ENCODE measurements around the gene CMSS1.

The CMSS1 gene

DNA sequence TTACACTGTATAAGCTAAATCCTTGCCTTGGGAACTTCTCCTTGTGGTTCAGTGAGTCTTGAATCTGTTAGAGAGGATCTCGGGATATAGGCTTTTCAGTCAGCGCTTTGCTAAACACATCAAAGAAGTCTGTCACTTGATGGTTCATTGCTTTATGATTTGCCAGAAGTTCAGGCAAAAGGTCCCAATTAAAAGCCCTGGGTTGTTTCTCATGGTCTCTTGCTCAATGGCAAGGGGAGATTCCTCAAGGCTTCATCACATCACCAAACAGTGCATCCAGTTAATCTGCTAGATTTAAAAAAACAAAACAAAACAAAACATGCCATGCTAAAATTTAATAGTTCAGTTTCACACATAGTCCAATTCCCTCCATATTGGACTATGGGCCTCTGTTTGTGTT lies 181.9 kb downstream of the CMSS1 start:
- DNase-seq (ENCODE audit: low spot score), result peak; percentile 63

DNA sequence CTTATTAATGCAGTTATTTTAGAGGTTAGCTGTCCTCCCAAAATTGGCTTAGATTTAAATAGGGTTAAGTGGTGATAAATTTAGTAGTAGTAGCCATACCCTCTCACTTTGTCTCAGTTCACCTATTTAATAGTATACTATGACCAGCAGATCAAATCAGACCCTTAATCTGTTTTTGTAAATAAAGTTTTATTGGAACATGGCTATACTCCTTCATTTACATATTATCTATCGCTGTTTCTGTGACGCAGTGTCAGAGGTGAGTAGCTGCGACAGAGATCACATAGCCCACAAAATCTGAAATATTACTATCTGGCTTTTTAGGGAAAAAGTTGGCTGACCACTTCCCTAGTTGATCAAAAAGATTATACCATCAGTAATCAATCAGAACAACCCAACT lies 183.4 kb downstream of the CMSS1 start:
- DNase-seq (ENCODE audit: low spot score), result no peak

DNA sequence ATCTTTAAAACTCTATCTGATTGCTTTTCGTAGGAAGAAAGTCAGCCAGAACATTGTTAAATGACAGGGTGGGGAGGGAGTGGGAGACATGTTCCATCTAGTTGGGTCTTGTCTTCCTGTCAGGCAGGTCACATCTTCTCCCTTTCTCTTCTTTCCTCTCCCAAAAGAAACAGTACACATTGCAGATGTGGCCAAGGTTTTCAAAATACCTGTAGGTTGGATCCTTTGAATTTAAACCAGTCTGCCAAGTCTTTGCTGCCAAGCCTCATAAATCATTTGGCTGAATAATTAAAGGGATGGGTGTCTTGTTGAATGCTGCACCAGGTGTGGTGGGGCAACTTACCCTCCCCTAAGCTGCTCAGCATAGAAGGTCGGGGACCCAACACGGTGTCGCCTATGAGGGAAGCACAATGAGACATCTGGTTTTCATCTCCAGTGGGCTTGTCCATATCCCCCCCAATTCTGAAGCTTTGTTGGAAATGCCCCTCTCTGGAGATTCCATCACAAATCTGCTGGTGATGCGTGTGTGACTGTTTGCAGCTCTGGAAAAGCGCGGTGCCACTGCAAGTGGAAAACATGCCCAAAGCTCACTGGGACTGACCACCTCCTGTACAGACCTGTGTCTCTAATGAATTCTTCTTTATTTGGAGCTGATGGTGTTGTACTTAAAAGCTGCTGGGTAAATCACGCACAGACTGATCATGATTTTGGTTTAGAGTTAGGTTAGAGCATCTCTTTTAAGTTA lies 184.0 kb downstream of the CMSS1 start:
- DNase-seq (ENCODE audit: low spot score), result no peak

DNA sequence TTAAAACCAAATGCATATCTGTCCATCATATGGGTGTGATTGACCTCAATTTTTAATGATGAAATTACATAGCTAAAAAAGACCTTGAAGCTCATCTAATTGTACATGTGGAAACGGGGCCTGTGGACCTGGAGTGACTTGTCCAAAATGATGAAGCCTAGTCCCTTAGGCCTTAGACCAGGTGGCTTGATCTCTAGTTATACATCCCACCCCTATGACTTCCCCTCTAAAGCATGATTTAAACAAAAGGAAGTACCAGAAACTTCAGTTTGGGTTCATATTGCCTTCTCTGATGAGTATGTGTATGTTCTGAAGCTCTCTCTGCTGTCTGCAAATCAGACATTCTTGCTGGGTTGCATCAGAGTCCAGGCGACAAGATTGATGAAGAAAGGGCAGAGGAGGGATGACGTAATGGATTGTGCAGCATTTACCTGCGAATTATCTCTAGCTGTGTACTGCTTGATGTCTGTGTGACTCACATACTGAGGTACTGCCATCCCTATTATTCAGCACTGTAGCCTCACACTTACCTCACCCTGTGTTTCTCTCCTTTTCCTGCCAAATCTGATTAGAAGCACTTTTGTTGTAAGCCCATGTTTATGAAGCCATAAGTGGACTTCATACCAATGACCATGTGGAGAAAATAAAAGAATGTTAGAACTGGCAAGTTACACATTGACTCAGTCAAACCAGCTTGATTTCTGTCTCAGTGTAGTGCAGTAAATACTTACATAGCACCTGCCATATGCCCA lies 185.1 kb downstream of the CMSS1 start:
- peak; percentile 70 for DNase-seq (ENCODE audit: low spot score)

DNA sequence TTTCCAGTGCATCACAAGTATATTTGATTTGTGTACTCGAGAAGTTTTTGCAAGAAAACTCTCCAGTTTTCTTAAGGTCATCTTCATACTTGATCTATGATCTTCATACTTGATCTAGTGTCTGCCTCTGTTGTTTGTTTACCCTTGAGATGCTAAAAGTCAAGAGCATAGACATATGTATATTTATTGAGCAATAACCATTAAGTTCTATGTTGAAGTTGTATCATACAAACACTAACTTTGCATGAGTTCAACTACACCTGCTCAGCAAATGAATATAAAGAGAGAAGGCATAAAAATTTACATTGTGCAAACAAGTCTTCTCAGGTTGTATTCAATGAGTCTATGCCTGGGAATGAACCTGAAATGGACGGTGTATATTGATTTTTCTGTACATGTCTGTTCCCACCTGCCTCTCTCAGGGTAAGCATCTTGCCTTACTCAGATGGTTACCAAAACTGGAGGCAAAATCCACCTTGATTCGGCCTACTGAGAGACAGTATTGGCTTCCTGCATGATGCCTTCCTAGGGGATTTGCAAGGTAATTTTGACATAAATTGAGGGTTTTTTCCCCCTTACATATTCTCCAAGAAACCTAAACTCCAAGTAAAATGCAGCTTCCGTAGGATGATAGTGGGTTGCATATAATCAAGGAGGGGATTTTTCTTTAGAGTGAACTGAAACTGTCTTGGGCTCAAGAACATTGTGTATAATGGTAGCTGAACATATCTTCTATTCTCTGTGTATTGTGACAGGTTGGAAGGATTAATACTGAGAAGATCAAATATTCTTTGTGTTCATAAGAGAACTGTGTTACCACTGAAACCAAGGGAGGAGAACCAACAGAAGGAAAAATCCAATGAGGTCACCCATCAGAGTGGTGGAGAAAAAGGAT lies 186.2 kb downstream of the CMSS1 start:
- no peak for DNase-seq (ENCODE audit: low spot score)

DNA sequence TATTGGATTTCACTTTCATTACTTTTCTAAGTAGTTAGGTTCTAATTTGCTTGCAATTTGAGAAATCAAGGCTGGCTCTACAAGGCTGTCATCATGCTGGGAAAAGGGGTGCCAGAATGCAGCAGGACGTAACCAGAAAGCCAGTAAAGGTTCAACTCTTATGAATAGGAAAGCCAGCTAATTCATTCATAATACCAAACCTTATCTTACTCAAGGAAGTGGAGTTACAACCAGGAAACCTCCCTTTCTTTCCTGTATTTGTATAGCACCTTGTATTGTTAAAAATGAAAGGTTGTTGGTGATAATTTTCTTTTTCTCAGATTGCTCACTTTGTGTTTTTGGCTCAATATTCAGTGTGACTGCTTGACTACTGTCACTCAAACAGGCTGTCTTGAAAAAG lies 187.3 kb downstream of the CMSS1 start:
- DNase-seq (ENCODE audit: low spot score), result no peak

DNA sequence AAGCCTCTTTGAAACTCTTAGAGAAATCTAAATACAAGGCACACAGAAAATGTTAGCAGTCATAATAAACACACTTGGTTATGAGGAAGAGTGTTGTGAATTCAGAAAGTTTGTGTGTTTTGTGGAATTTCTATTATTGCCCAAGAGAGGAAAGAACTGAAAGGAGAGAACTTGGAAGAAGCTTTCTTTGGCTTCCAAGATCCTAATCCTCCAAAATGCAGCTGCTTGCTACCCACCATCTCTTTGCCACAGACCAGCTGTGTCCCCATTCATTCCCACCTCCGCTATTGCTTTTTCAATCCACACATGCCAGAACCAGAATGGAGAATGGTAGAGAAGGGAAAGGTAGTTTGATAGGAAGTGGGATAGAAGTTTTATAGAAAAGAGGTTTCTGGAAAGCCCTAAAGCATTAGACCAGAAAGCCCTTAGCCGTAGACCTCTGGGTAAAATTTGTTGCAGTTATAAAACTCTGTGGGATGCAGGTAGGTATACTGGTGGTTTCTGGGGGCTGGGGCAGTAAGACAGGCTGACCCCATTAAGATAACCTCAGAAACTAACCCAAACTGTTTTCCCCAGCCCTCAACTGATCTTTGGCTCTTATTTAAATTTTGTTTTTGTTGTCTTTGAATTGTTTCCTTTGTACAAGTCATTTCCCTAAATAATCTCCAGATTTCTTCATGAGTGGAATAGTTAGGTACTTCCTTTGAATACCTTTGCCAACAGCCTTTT lies 188.2 kb downstream of the CMSS1 start:
- no peak for DNase-seq (ENCODE audit: low spot score)

DNA sequence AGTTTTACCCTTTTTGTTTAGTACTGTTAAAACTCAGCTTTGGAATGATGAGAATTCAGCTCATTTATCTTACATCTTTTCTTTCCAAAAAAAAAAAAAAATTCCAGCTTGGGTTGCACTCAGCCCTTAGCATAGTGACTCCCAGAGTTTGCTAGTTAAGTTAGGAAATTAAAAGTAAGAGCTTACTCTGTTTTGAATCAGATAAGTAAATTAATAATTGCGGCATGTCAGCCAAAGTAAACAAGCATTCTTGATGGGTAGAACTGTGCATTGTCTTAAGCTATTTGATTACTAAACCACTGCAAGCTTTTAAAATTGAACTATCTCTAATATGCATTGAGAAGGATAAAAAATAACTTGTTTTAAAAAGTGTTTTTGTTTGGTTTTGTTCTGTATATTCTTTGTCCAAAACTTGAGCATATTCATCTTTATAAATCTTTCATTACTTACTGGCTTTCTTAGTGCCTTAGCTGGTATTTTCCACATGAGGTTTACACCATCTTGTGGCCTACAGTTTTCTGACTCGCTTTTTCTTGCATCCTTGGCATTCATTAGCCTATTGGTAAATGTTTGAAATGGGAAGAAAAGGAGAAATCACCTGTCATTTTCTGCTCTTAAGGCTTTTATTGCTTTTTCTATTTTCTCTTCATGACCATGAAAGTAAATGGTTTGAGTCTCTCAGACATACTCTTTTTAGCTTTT lies 189.1 kb downstream of the CMSS1 start:
- no peak for DNase-seq (ENCODE audit: low spot score)

DNA sequence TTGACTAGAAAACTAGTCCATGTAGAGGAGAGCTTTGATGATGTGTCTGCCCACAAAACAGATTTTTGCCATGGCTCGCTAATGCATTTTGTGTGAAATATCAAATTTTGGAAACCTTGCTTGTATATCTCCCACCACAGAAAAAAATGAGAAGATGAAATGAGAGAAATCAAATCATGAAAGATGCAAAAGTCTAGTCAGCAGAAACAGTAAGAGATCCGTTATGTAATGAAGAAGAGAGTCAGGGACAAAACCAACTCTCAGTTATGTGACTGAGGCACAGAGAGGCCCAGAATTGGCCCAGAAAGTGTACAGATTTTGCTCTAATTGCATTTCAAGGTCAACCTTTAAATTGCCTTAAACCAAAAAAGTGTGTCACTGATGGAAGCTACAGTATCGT lies 189.7 kb downstream of the CMSS1 start:
- DNase-seq (ENCODE audit: low spot score), result no peak

DNA sequence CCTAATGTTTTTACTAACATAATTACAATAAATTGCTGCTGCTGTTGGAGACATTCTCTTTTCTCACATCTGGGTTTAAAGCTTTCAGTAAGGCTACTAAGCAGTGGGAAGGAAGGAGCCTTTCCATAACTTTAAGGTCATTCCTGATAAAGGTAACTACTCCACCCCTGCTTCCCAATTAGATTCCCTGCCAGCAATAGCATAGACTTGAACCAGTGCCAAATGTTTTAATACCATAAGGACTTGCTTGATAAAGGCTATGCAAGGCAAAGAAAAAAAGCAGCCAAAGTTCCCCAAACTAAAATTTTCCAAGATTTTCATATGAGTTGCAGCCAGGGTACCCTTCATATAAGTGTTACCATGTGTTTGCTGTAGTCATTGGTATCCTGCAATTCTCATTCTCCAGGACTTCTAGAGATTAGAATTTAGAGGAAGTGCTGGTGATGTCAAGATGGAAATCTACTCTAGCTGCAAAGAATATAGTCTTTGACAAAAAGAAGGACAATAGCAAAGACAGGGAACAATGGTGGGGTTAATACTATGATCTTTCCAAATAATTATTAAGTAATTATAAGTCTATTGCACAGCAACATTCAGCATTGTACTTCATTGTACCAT lies 190.5 kb downstream of the CMSS1 start:
- no peak for DNase-seq (ENCODE audit: low spot score)

DNA sequence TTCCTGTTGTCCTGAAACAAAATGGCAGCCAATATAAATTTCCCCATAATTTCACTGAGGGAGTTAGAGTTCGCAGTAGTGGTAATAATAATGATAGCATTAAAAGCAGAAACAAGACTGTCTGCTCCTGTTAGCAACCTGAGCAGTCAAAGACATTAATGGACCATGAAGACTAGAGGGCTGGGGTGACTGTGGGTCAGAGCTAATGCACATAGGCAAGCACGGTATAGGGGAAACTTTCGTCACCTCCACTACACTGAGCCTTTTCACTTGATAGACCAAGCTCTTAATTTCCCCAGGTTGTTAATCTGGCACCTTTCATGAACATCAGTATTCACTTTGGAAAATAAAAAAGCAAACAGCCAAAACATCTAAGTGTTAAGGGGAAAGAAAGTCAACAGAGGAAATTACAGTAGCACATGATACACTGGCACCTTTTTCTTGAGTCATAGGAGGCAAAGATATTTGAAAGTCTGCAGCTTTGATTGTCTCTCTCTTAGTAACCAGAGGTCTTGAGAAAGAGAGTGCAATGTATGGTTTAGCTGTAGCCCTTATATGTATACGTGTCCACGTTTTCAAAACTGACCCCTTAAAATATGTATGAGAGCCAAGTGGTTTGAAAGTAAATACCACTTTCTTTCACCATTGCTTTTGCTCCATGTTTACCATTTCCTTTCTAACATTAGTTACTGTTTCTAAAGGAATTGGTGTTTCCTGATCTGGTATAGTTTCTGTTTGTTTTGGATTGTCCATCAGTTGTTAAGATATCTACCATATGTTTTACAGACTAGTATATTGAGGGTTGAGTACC lies 191.8 kb downstream of the CMSS1 start:
- no peak for DNase-seq (ENCODE audit: low spot score)

DNA sequence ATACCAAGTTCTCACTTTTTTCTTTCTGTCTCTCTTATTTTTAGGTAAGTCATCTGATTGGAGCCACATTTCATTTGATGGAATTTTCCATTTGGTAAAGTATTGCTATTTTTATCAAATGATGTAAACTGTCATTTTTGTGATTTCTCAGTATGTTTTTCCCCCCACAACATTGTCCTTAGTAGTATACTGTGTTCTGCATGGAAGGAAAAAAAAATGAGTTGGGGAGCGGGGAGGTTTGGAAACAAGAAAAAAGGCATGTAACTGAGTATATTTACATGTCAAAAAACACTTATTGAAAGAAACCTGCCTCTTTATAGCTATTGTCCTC lies 192.4 kb downstream of the CMSS1 start:
- DNase-seq (ENCODE audit: low spot score), result no peak

DNA sequence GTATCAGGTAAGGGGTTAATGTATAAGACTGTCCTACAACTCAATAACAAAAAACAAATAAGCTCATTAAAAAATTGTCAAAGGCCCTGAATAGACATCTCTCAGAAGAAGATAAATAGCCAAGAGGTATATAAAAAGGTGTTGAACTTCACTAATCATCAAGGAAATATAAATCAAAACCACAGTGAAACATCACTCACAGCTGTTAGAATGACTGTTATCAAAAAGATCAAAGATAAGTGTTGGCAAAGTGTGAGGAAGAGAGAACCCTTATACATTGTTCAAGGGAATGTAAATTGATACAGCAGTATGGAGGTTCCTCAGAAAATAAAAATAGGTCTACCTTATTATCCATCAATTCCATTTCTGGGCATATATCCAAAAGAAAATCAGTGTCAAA lies 201.1 kb downstream of the CMSS1 start:
- DNase-seq (ENCODE audit: low spot score), result no peak

DNA sequence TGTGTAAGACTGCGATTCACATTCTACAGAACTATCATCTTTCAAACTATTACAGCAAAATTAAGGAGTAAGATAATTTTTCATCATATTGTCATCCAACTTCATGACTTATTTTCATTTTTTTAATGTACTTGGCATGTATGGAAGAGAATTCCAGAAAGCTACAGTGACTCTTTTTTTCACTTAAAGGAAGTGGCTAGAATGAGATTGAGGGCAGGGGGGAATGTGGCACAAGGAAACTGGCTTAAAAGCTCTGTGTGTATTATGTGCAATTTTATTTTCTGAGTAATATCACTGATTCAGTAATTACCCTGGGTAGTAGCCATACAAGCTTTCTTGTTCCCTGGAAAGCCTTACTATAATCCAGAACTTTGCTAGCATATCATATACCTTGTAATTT lies 202.1 kb downstream of the CMSS1 start:
- no peak for DNase-seq (ENCODE audit: low spot score)

DNA sequence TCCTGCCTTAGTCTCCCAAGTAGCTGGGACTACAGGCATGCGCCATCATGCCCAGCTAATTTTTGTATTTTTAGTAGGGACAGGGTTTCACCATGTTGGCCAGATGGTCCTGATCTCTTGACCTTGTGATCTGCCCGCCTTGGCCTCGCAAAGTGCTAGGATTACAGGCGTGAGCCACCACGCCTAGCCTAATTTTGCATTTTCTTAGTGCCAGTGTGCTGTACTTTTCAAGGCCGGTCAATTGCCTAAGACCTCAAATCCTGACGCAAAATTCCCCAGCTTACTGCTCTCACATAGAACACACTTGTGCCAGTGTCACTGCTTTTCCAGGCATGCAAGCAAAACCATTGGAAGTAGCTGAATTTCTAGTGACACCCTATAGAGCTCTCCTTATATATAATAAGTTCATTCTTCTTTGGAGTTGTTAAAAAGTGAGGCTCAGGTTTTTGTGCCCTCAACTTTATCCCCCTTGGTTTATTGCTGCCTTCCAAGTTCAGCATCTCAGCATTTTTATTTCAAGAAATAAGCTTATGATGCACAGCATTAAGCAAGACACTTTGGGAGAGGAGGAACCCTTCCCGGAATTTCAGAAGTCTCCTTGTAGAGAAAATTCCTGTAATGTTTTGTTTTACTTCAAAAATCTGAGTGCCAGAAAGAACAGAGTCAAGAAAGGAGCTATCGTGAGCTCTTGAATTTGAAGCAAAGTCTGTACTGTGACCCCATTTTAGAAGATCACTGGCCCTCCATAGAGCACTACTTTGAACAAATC lies 203.4 kb downstream of the CMSS1 start:
- no peak for DNase-seq (ENCODE audit: low spot score)

DNA sequence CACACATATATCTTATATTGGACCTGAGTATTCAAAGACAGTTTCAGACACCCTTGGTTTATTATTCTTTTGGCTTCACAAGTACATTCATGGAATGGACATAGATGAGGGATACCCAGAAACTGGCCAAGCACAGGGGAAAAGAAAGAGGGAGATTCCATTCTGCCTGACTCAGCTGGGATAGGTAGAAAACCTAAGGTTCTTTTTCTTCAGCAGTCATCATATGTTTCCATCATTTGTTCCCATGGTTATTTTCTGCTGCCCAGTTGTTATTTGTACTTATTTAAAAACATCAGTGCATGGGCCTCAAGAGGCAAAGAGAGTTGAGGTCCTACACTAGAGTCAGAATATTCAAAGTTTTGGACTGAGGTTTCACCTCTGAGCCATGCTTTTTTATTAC lies 204.8 kb downstream of the CMSS1 start:
- DNase-seq (ENCODE audit: low spot score), result no peak

DNA sequence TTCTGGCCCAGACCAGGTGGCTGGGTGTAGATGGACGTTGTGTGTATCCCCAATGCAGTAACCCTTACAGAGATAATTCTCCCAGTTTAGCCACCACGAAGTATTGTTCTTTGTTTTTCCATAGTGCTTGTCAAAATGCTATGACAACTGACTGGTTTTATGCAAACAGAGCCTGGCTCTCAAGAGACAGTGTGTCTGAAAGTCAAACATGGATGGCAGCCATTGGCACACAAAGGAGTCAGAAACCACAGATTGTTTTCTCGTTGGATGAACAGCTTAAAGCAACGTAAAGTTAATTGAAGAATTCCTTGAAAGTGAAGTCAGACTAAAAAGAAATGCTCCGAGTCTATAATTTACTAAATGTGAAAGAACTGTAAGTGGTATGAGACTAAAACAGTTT lies 205.5 kb downstream of the CMSS1 start:
- DNase-seq (ENCODE audit: low spot score), result peak; percentile 51

DNA sequence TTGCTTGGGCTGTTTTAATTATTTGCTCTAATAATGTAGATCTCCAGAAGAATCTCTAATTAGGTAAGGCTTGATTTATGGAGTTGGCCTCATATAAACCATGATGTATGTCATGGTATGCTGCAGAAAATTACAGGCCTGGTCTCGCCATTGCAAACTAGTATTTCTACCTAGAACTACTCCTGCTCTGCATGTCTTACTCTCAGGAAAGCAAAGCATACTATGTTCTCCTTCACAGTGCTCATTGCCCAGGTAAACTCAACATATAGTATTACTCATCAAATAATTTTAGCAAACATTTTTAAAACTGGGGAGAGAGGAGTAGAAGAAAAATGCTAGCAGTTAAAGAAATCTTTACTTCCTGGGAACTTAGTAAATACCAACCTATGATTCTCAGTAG lies 205.9 kb downstream of the CMSS1 start:
- no peak for DNase-seq (ENCODE audit: low spot score)

DNA sequence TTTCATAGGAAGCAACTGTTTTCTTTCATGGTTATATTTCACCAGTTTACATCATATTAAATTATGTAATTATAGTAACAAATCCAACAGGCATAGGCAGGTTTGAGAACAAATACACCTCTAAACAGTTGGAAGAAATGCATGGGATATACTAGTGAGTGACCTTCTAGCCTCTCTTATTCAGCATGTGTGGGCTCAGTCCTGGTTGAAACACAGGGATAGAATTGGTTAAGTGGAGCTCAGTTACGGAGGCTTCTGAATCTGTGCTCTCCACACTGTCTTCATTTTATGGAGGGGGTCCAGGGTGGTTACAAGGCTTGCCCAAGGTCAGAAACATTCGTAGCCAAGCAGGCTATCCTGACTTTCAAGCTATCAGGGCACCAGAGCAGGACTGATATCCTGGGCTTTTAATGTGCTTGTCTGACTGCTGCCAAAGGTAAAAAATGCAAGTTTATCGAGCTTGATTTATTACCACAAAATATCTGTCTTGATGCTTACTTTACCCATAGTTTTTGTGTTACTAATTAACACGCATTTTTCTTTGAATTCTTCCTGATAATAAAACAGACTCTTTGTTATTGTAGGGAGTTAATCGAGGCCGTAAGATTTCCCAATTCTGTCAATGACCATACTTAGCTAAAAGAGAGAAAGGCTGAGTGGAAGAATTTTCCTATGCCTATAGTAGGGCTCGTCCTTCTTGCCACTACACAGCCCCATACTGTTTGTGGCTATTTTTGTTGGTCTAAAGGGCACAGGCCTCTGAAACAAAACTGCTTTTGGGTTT lies 207.1 kb downstream of the CMSS1 start:
- no peak for DNase-seq (ENCODE audit: low spot score)

Data from AG08395 (cell line).